ENCODE measurements around the gene FSD1L. TPM values are rescaled to one million over a fixed set of nuclear protein-coding genes. Genes with fewer than 3 reads are reported as not detected.

The FSD1L gene
- total and polyA plus RNA-seq, 2 of the 13 experiments (the other 11 are each of a cell fraction or from before 2014, with no cell fraction given), result 4.1 to 5.1 TPM

DNA sequence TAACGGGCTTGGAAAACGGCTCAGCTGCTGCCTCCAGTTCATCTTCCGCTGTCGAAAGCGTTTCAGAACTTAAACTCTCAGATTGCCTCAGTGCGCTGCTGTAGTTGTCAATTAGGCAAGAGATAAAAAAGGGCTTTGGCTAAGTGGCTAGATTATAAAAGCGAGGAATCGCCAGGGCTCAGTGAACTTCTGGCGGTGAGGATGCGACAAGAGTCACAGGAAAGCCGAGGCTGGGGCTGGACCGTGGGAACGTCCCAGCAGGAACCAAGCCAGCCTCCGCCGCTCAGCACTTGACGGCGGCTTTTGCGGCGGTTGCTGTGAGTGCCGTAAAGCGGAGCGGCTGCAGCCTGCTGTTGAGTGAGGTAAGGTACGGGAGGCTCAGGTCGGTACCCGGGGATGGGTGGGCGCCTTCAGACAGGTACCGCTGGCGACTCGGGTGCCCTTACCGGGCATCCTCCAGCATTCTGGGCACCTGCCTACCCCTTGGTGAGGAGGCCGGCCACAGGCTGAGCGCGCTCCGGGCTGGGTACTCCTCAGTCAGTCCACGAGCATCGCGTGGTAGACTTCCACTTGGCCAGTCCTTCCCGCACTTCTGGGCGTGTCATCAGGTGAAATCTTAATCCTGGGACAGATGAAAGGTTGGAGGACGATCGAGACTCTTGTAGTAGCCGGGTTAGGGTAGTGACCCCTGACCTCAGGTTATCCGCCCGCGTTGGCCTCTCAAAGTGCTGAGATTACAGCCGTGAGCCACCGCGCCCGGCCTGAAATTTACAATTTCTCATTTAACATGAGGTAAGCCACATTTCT is 110.2 kb downstream of the FSD1L start, which contains the start of gene FKTN (continued):
- TF ChIP-seq, protein P1, sequence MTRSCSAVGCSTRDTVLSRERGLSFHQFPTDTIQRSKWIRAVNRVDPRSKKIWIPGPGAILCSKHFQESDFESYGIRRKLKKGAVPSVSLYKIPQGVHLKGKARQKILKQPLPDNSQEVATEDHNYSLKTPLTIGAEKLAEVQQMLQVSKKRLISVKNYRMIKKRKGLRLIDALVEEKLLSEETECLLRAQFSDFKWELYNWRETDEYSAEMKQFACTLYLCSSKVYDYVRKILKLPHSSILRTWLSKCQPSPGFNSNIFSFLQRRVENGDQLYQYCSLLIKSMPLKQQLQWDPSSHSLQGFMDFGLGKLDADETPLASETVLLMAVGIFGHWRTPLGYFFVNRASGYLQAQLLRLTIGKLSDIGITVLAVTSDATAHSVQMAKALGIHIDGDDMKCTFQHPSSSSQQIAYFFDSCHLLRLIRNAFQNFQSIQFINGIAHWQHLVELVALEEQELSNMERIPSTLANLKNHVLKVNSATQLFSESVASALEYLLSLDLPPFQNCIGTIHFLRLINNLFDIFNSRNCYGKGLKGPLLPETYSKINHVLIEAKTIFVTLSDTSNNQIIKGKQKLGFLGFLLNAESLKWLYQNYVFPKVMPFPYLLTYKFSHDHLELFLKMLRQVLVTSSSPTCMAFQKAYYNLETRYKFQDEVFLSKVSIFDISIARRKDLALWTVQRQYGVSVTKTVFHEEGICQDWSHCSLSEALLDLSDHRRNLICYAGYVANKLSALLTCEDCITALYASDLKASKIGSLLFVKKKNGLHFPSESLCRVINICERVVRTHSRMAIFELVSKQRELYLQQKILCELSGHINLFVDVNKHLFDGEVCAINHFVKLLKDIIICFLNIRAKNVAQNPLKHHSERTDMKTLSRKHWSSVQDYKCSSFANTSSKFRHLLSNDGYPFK (CRISPR knock-in tag; IDR thresholded peaks at IDR 0.05; ENCODE audit: borderline replicate concordance), result peak; percentile 82; the same call in 1 of the 2 replicates
- TF ChIP-seq PHF8 (CRISPR knock-in tag; IDR thresholded peaks at IDR 0.05), result peak; percentile 80
- TF ChIP-seq, protein P2, sequence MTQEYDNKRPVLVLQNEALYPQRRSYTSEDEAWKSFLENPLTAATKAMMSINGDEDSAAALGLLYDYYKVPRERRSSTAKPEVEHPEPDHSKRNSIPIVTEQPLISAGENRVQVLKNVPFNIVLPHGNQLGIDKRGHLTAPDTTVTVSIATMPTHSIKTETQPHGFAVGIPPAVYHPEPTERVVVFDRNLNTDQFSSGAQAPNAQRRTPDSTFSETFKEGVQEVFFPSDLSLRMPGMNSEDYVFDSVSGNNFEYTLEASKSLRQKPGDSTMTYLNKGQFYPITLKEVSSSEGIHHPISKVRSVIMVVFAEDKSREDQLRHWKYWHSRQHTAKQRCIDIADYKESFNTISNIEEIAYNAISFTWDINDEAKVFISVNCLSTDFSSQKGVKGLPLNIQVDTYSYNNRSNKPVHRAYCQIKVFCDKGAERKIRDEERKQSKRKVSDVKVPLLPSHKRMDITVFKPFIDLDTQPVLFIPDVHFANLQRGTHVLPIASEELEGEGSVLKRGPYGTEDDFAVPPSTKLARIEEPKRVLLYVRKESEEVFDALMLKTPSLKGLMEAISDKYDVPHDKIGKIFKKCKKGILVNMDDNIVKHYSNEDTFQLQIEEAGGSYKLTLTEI (CRISPR knock-in tag; conservative IDR thresholded peaks at IDR 0.05), result no peak
- TF ChIP-seq ZNF709 (CRISPR knock-in tag; IDR thresholded peaks at IDR 0.05), result peak; percentile 49; the same call in 1 of the 2 replicates
- TF ChIP-seq, protein P3, sequence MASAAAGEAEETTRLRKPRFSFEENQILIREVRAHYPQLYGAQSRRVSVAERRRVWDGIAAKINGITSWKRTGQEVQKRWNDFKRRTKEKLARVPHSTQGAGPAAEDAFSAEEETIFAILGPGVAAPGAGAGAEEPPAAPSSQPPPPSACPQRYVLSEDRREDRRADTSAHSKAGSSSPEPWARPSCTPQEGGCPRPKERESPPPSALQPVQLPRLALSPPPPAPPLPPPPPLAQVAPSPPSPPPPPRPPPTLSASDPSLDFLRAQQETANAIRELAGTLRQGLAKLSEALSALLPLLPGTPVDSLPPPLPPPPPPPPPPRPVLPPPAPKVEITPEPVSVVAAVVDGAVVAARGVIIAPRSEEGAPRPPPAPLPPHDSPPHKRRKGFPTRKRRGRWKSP (CRISPR knock-in tag; IDR thresholded peaks at IDR 0.05), result peak; percentile 71; the same call in 1 of the 2 replicates
- peak; percentile 97 for TF ChIP-seq KAT8 (CRISPR knock-in tag; IDR thresholded peaks at IDR 0.05)
- peak; percentile 66 for TF ChIP-seq ZFX (CRISPR knock-in tag; IDR thresholded peaks at IDR 0.05; ENCODE audit: low read depth)
- TF ChIP-seq, protein P4, sequence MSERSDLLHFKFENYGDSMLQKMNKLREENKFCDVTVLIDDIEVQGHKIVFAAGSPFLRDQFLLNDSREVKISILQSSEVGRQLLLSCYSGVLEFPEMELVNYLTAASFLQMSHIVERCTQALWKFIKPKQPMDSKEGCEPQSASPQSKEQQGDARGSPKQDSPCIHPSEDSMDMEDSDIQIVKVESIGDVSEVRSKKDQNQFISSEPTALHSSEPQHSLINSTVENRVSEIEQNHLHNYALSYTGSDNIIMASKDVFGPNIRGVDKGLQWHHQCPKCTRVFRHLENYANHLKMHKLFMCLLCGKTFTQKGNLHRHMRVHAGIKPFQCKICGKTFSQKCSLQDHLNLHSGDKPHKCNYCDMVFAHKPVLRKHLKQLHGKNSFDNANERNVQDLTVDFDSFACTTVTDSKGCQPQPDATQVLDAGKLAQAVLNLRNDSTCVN (CRISPR knock-in tag; IDR thresholded peaks at IDR 0.05; ENCODE audit: borderline replicate concordance), result no peak
- 0 out of 2 replicates have a peak, but pooled peaks have one; percentile 21 for TF ChIP-seq GATAD2A (CRISPR knock-in tag; IDR thresholded peaks at IDR 0.05)
- TF ChIP-seq, protein P5, sequence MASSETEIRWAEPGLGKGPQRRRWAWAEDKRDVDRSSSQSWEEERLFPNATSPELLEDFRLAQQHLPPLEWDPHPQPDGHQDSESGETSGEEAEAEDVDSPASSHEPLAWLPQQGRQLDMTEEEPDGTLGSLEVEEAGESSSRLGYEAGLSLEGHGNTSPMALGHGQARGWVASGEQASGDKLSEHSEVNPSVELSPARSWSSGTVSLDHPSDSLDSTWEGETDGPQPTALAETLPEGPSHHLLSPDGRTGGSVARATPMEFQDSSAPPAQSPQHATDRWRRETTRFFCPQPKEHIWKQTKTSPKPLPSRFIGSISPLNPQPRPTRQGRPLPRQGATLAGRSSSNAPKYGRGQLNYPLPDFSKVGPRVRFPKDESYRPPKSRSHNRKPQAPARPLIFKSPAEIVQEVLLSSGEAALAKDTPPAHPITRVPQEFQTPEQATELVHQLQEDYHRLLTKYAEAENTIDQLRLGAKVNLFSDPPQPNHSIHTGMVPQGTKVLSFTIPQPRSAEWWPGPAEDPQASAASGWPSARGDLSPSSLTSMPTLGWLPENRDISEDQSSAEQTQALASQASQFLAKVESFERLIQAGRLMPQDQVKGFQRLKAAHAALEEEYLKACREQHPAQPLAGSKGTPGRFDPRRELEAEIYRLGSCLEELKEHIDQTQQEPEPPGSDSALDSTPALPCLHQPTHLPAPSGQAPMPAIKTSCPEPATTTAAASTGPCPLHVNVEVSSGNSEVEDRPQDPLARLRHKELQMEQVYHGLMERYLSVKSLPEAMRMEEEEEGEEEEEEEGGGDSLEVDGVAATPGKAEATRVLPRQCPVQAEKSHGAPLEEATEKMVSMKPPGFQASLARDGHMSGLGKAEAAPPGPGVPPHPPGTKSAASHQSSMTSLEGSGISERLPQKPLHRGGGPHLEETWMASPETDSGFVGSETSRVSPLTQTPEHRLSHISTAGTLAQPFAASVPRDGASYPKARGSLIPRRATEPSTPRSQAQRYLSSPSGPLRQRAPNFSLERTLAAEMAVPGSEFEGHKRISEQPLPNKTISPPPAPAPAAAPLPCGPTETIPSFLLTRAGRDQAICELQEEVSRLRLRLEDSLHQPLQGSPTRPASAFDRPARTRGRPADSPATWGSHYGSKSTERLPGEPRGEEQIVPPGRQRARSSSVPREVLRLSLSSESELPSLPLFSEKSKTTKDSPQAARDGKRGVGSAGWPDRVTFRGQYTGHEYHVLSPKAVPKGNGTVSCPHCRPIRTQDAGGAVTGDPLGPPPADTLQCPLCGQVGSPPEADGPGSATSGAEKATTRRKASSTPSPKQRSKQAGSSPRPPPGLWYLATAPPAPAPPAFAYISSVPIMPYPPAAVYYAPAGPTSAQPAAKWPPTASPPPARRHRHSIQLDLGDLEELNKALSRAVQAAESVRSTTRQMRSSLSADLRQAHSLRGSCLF (CRISPR knock-in tag; IDR thresholded peaks at IDR 0.05; ENCODE audit: borderline replicate concordance), result 0 out of 2 replicates have a peak, but pooled peaks have one; percentile 20

Data from HepG2 (cell line).